Fibroblast of lung (primary cell): ENCODE results near the gene CERS3. TPM values are rescaled to one million over a fixed set of nuclear protein-coding genes. Genes with fewer than 3 reads are reported as not detected.

Experiments
- DNase-seq, 2 donors: peaks; one replicate each; pipeline versions ENCODE4 v3.0.0 to v3.0.0-alpha.2; 2010; ENCODE audit warnings: low read depth in 2 of 2
- H2AFZ ChIP-seq: 2 replicates; pipeline ENCODE4 v1.5.1; 2012; ENCODE audit warnings: low read length, control low read depth, inconsistent platforms
- H3K27ac ChIP-seq: 2 replicates; pipeline ENCODE4 v1.5.1; 2011; ENCODE audit warnings: low read length, control low read depth; ENCODE audit not compliant: insufficient read depth
- H3K27me3 ChIP-seq: 2 replicates; pipeline ENCODE4 v1.5.1; 2011; ENCODE audit warnings: mild to moderate bottlenecking, low read length; ENCODE audit not compliant: control insufficient read depth, insufficient read depth
- H3K36me3 ChIP-seq: 2 replicates; pipeline ENCODE4 v1.5.1; 2011; ENCODE audit warnings: low read length; ENCODE audit not compliant: control insufficient read depth, insufficient read depth
- H3K4me1 ChIP-seq: 2 replicates; pipeline ENCODE4 v1.5.1; 2011; ENCODE audit warnings: low read length; ENCODE audit not compliant: control insufficient read depth, insufficient read depth; ENCODE audit errors: extremely low read depth
- H3K4me2 ChIP-seq: 2 replicates; pipeline ENCODE4 v1.5.1; 2011; ENCODE audit warnings: low read length, control low read depth; ENCODE audit not compliant: insufficient read depth; ENCODE audit errors: extremely low read depth
- H3K4me3 ChIP-seq, 4 experiments: fragments of 200-600 bp in 1 of 4; sonication (generic) in 1 of 4; replicated peaks in 1 of 4; 2 replicates each; pipeline ENCODE4 v1.5.1; 2011 to 2016; ENCODE audit warnings: low read length in 4 of 4, low read depth in 3 of 4, mild to moderate bottlenecking in 3 of 4, control low read depth in 2 of 4, inconsistent platforms in 1 of 4, mixed read lengths in 1 of 4; ENCODE audit not compliant: insufficient read depth in 1 of 4; ENCODE audit errors: control extremely low read depth in 1 of 4
- H3K79me2 ChIP-seq: 2 replicates; pipeline ENCODE4 v1.5.1; 2012; ENCODE audit warnings: mild to moderate bottlenecking, low read length, inconsistent platforms; ENCODE audit not compliant: control insufficient read depth, insufficient read depth
- H3K9ac ChIP-seq: 2 replicates; pipeline ENCODE4 v1.5.1; 2011; ENCODE audit warnings: mild to moderate bottlenecking, low read length, control low read depth; ENCODE audit not compliant: insufficient read depth
- H3K9me3 ChIP-seq: 2 replicates; pipeline ENCODE4 v1.5.1; 2012; ENCODE audit warnings: low read depth, low read length; ENCODE audit not compliant: control insufficient read depth, insufficient read depth
- H4K20me1 ChIP-seq: 2 replicates; pipeline ENCODE4 v1.5.1; 2011; ENCODE audit warnings: low read length; ENCODE audit not compliant: control insufficient read depth, insufficient read depth; ENCODE audit errors: extremely low read depth
- EZH2 ChIP-seq: IDR thresholded peaks from 2 replicates; pipeline ENCODE4 v1.5.1; 2012; ENCODE audit warnings: low read length, control low read depth, mild to moderate bottlenecking; ENCODE audit errors: missing control alignments
- polyA plus RNA-seq, 2 donors: library from polyadenylated mRNA; depleted of rRNA in 1 of 2; stranded (reverse) in 1 of 2; unstranded in 1 of 2; fragments of >200 nt; gene quantifications; 2 replicates each; pipeline ENCODE4 v1.2.1, GENCODE V29; 2011 to 2012; ENCODE audit warnings: missing spikeins in 1 of 2
- total RNA-seq: library from RNA; depleted of rRNA; stranded (reverse); fragments of >200 nt; gene quantifications from 2 replicates; pipeline ENCODE4 v1.2.1, GENCODE V29; 2014
- TF ChIP-seq, protein P1 (sequence below), 2 donors: IDR thresholded peaks in 1 of 2; conservative IDR thresholded peaks in 1 of 2; 1 replicate in 1 of 2; 2 replicates in 1 of 2; pipeline ENCODE4 v1.5.1; 2011 to 2012; ENCODE audit warnings: low read length in 2 of 2, control low read depth in 1 of 2, inconsistent platforms in 1 of 2, low read depth in 1 of 2, mild to moderate bottlenecking in 1 of 2

Gene CERS3
- total and polyA plus RNA-seq, 2 donors (not counting 1 experiment from before 2014, with no cell fraction given) = not detected

GRCh38 chr15:100569391-100569790, 40.6 kb upstream of the CERS3 start:
- H3K9me3 ChIP-seq = no peaks in the 10 kb centered on the region
- no peak overlapping the region for H3K27ac ChIP-seq
- no peak for TF ChIP-seq EZH2
- TF ChIP-seq, protein P1, sequence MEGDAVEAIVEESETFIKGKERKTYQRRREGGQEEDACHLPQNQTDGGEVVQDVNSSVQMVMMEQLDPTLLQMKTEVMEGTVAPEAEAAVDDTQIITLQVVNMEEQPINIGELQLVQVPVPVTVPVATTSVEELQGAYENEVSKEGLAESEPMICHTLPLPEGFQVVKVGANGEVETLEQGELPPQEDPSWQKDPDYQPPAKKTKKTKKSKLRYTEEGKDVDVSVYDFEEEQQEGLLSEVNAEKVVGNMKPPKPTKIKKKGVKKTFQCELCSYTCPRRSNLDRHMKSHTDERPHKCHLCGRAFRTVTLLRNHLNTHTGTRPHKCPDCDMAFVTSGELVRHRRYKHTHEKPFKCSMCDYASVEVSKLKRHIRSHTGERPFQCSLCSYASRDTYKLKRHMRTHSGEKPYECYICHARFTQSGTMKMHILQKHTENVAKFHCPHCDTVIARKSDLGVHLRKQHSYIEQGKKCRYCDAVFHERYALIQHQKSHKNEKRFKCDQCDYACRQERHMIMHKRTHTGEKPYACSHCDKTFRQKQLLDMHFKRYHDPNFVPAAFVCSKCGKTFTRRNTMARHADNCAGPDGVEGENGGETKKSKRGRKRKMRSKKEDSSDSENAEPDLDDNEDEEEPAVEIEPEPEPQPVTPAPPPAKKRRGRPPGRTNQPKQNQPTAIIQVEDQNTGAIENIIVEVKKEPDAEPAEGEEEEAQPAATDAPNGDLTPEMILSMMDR (conservative IDR thresholded peaks at IDR 0.05 in 1 of 2, IDR thresholded peaks at IDR 0.05 in 1 of 2; ENCODE audit: low read depth in 1 of 2, low read length in 2 of 2) = no peak
- H3K4me2 ChIP-seq = no peak overlapping the region
- no peaks in the 10 kb centered on the region for H3K4me1 ChIP-seq
- no peaks in the 10 kb centered on the region for H4K20me1 ChIP-seq
- no peak overlapping the region for H2AFZ ChIP-seq
- no peak for DNase-seq
- no peak overlapping the region for H3K9ac ChIP-seq
- H3K36me3 ChIP-seq = peaks cover 4% of the 10 kb centered on the region
- no peak overlapping the region for H3K4me3 ChIP-seq
- H3K27me3 ChIP-seq = no peaks in the 10 kb centered on the region
- no peaks in the 10 kb centered on the region for H3K79me2 ChIP-seq

DNA sequence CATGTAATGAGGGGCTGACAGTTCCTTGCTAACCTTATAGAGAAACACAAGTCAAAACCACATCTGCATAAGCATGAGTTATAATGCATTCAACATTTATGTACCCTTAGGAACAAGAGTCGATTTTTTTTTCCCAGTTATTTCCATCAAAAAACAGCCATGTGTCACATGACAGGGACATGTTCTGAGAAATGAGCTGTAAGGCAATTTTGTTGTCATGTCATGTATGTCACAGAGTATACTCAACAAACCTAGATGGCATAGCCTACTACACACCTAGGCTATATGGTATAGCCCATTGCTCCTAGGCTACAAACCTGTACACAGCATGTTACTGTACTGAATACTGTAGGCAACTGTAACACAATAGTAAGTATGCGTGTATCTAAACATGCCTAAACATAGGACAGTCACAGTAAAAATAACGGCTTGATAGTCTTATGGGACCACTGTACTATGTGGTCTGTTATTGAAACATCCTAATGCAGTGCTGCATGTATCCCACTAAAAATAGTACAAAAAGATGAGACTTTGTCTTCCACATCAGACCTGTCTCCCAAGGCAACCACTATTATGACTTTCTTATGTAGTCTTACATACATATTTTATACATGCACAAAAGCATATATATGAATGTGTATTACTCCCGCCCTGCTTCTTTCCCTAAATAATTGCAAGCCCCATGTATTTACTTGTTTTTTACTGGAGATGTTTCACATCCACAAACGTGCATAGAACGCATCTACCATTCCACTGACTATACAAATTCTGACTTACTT, 38.3 kb upstream of the CERS3 start:
- Histone ChIP-seq H3K27me3 (no peaks in the 10 kb centered on the region), H3K27ac (no peak overlapping the region), H3K9me3 (no peaks in the 10 kb centered on the region), H3K79me2 (no peaks in the 10 kb centered on the region), H3K36me3 (peaks cover 2% of the 10 kb centered on the region), H4K20me1 (no peaks in the 10 kb centered on the region), H3K4me3 (no peak overlapping the region), H2AFZ (no peak overlapping the region), H3K4me2 (no peak overlapping the region), H3K9ac (no peak overlapping the region), H3K4me1 (no peaks in the 10 kb centered on the region)
- no peak for TF ChIP-seq EZH2
- no peak for DNase-seq

DNA sequence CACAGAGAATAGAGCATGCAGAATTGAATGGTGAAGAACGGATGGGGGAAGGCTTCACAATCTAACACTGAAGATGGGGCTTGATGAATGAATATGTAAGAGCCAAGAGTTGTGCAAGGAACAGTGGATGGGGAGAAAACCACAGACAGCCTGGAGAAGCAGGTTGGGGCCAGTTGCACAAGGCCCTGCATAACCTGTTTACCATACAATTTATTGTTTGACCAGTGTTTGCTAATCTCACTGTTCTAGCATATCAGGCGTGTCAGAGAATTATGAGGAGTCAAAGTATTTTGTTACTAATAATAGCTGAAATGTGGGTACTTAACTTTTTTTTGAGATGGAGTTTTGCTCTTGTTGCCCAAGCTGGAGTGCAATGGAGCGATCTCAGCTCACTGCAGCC, 36.8 kb upstream of the CERS3 start:
- TF ChIP-seq, protein P1 (conservative IDR thresholded peaks at IDR 0.05 in 1 of 2, IDR thresholded peaks at IDR 0.05 in 1 of 2; ENCODE audit: low read depth in 1 of 2, low read length in 2 of 2) = no peak
- no peak for TF ChIP-seq EZH2
- peaks cover 2% of the 10 kb centered on the region for H3K36me3 ChIP-seq
- H3K9me3 ChIP-seq = no peaks in the 10 kb centered on the region
- no peaks in the 10 kb centered on the region for H3K79me2 ChIP-seq
- no peak overlapping the region for H3K9ac ChIP-seq
- H3K4me1 ChIP-seq = no peaks in the 10 kb centered on the region
- DNase-seq = no peak
- H4K20me1 ChIP-seq = no peaks in the 10 kb centered on the region
- no peak overlapping the region for H3K4me3 ChIP-seq
- H3K4me2 ChIP-seq = no peak overlapping the region
- H3K27me3 ChIP-seq = no peaks in the 10 kb centered on the region
- no peak overlapping the region for H2AFZ ChIP-seq
- no peak overlapping the region for H3K27ac ChIP-seq
